ENCODE data around the gene DNAH9. TPM values are rescaled to one million over a fixed set of nuclear protein-coding genes. Genes with fewer than 3 reads are reported as not detected.

The DNAH9 gene
- total RNA-seq, 1 donor from 2014 or later = 0.96 TPM

- TF ChIP-seq CTCF (IDR thresholded peaks at IDR 0.05; ENCODE audit: unreplicated experiment) = no peak
- H3K27ac Mint-ChIP-seq = no peak overlapping the region
Measured at GRCh38 chr17:11924076-11924475, 325.8 kb downstream of the DNAH9 start.

GRCh38 chr17:11925262-11926021, 327.2 kb downstream of the DNAH9 start:
- no peak for TF ChIP-seq CTCF (IDR thresholded peaks at IDR 0.05; ENCODE audit: unreplicated experiment)
- no peak for DNase-seq (ENCODE audit: low spot score in 2 of 2, unreplicated experiment in 2 of 2)
- peaks cover 13% of the 10 kb centered on the region for H3K27me3 Mint-ChIP-seq (ENCODE audit: low read depth)
- H3K4me1 Mint-ChIP-seq = no peaks in the 10 kb centered on the region
- H3K27ac Mint-ChIP-seq = no peak overlapping the region
- H3K36me3 Mint-ChIP-seq = no peaks in the 10 kb centered on the region
- peaks cover 6% of the 10 kb centered on the region for H3K9me3 Mint-ChIP-seq
- no peak overlapping the region for H3K4me3 Mint-ChIP-seq

More at GRCh38 chr17:11924076-11924475, 325.8 kb downstream of the DNAH9 start:
- no peaks in the 10 kb centered on the region for H3K36me3 Mint-ChIP-seq
- peaks cover 13% of the 10 kb centered on the region for H3K27me3 Mint-ChIP-seq (ENCODE audit: low read depth)
- H3K4me3 Mint-ChIP-seq = no peak overlapping the region
- no peak for DNase-seq (ENCODE audit: low spot score in 2 of 2, unreplicated experiment in 2 of 2)
- peaks cover 10% of the 10 kb centered on the region for H3K9me3 Mint-ChIP-seq
- no peaks in the 10 kb centered on the region for H3K4me1 Mint-ChIP-seq

GRCh38 chr17:11928436-11928835, 330.2 kb downstream of the DNAH9 start:
- no peaks in the 10 kb centered on the region for H3K4me1 Mint-ChIP-seq
- no peak for DNase-seq (ENCODE audit: low spot score in 2 of 2, unreplicated experiment in 2 of 2)
- H3K27me3 Mint-ChIP-seq (ENCODE audit: low read depth) = peaks cover 13% of the 10 kb centered on the region
- peaks cover 6% of the 10 kb centered on the region for H3K9me3 Mint-ChIP-seq
- H3K4me3 Mint-ChIP-seq = no peak overlapping the region
- H3K36me3 Mint-ChIP-seq = no peaks in the 10 kb centered on the region
- TF ChIP-seq CTCF (IDR thresholded peaks at IDR 0.05; ENCODE audit: unreplicated experiment) = no peak
- no peak overlapping the region for H3K27ac Mint-ChIP-seq

- Mint-ChIP-seq H3K4me3 (no peak overlapping the region), H3K9me3 (no peaks in the 10 kb centered on the region), H3K27ac (no peak overlapping the region), H3K27me3 (ENCODE audit: low read depth) (peaks cover 17% of the 10 kb centered on the region), H3K36me3 (no peaks in the 10 kb centered on the region), H3K4me1 (no peaks in the 10 kb centered on the region)
- DNase-seq (ENCODE audit: low spot score in 2 of 2, unreplicated experiment in 2 of 2) = no peak
- no peak for TF ChIP-seq CTCF (IDR thresholded peaks at IDR 0.05; ENCODE audit: unreplicated experiment)
Measured at GRCh38 chr17:11932337-11932898, 334.1 kb downstream of the DNAH9 start.

- H3K4me3 Mint-ChIP-seq = no peak overlapping the region
- TF ChIP-seq CTCF (IDR thresholded peaks at IDR 0.05; ENCODE audit: unreplicated experiment) = peak; percentile 94
- H3K4me1 Mint-ChIP-seq = no peaks in the 10 kb centered on the region
- H3K27me3 Mint-ChIP-seq (ENCODE audit: low read depth) = peaks cover 25% of the 10 kb centered on the region
- H3K27ac Mint-ChIP-seq = no peak overlapping the region
- DNase-seq (ENCODE audit: low spot score in 2 of 2, unreplicated experiment in 2 of 2) = peak; percentile 41 to 78
- H3K36me3 Mint-ChIP-seq = no peaks in the 10 kb centered on the region
- no peaks in the 10 kb centered on the region for H3K9me3 Mint-ChIP-seq
Measured at GRCh38 chr17:11935734-11936406, 337.6 kb downstream of the DNAH9 start.
